DMS79 treated with DMSO at 0.1 percent for 48 hours (cell line): ENCODE data around the gene MADCAM1.
"Not testable (repeated sequence)": the region's sequence is repeated elsewhere in the genome, so short reads cannot be mapped to it uniquely, and the experiment has no call there.

Source experiments
- DNase-seq: peaks from one replicate; lab custom pipeline; 2025; lab: John Stamatoyannopoulos, UW

Gene MADCAM1

GRCh38 chr19:496112-496665 lies at the start of gene MADCAM1:
Gene MADCAM1, plus strand, starts transcription at chr19:496486. Its CDS starts 14 bp downstream, at chr19:496500.
- DNase-seq: no peak

GRCh38 chr19:447064-447426 lies 49.2 kb upstream of the MADCAM1 start:
- DNase-seq: no peak

GRCh38 chr19:447816-448560 lies 48.3 kb upstream of the MADCAM1 start:
- no peak for DNase-seq

GRCh38 chr19:449916-450315 lies 46.4 kb upstream of the MADCAM1 start:
- DNase-seq: no peak

- not testable (repeated sequence) for DNase-seq
These were observed 45.3 kb upstream of the MADCAM1 start for GRCh38 chr19:450912-451481.

GRCh38 chr19:452829-453228 lies 43.5 kb upstream of the MADCAM1 start:
- DNase-seq: no peak

GRCh38 chr19:453606-454005 lies 42.7 kb upstream of the MADCAM1 start:
- DNase-seq: no peak

- no peak for DNase-seq
These were observed 41.1 kb upstream of the MADCAM1 start for GRCh38 chr19:455031-455705.

- DNase-seq: no peak
These were observed 40.3 kb upstream of the MADCAM1 start for GRCh38 chr19:455851-456546.

GRCh38 chr19:456547-457110 lies 39.7 kb upstream of the MADCAM1 start:
- DNase-seq: no peak

GRCh38 chr19:457636-458035 lies 38.6 kb upstream of the MADCAM1 start:
- no peak for DNase-seq

GRCh38 chr19:458091-459042 lies 37.9 kb upstream of the MADCAM1 start:
- DNase-seq: no peak

- DNase-seq: peak; percentile 54
These were observed 36.4 kb upstream of the MADCAM1 start for GRCh38 chr19:459724-460511.

- DNase-seq: no peak
These were observed 35.2 kb upstream of the MADCAM1 start, which contains the start of gene SHC2 for GRCh38 chr19:460877-461720. Gene SHC2, minus strand, starts transcription at chr19:461033. Its CDS starts 37 bp downstream, at chr19:460996.

- DNase-seq: peak; percentile 82
These were observed 34.4 kb upstream of the MADCAM1 start for GRCh38 chr19:461721-462551.

GRCh38 chr19:463483-464207 lies 32.6 kb upstream of the MADCAM1 start:
- DNase-seq: no peak

- DNase-seq: no peak
These were observed 32.1 kb upstream of the MADCAM1 start for GRCh38 chr19:464208-464545.
